Measurements from ENCODE around the gene SPINK5.

Gene SPINK5

DNA sequence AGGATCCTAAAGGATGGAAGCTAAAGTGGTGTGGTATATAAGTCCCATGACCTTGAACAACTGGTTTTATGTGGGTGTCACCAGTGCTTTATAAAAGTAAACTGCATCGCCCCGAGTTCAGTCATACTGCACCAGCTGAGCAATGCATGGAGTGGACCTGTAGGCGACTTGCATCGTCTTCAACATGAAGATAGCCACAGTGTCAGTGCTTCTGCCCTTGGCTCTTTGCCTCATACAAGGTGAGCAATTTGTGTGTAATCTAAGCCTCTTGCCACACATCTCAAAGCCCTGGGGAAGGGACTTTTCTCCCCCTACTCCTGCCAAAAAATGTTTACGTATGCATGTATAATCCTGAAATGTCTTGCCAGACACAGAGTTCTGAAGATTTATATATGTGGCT lies at the start of gene SPINK5:
TSS of gene SPINK5 (plus strand) at position 120 of the 400 bp plus-strand sequence. CDS start at position 185, 65 bp downstream.
- TF ChIP-seq CTCF (IDR thresholded peaks at IDR 0.05; ENCODE audit: low read depth, low read length, missing control alignments): no peak

DNA sequence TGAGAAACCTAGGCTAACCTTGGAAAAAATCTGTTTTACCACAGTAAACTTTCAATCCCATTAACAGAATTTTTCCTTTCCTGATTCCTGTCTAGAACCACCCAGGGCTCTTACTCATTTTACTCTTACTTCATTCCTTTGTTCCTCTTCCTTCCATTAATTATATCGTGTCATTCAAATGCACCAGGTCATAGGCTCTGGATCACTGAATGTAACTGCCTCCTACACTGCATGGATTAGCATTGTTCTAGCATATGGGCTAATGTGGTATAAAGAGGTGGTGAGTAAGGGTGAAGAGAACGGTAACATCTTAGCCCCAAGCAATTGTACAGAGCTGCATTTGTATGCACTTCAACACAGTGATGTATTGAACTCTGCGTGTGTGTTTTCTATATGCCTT lies 49.5 kb upstream of the SPINK5 start:
- DNase-seq (ENCODE audit: extremely low read depth, low read depth): no peak
- no peak for TF ChIP-seq CTCF (IDR thresholded peaks at IDR 0.05; ENCODE audit: low read depth, low read length, missing control alignments)
- H3K4me3 ChIP-seq (replicated peaks; ENCODE audit: low read depth, low read length): no peak overlapping the region

More for the DNA sequence above, at the start of gene SPINK5:
- no peak for DNase-seq (ENCODE audit: extremely low read depth, low read depth)
- H3K4me3 ChIP-seq (replicated peaks; ENCODE audit: low read depth, low read length): no peak within 1 kb of the TSS

GRCh38 chr5:148020257-148020988 lies 43.4 kb upstream of the SPINK5 start:
- no peak overlapping the region for H3K4me3 ChIP-seq (replicated peaks; ENCODE audit: low read depth, low read length)
- no peak for DNase-seq (ENCODE audit: extremely low read depth, low read depth)
- TF ChIP-seq CTCF (IDR thresholded peaks at IDR 0.05; ENCODE audit: low read depth, low read length, missing control alignments): no peak

DNA sequence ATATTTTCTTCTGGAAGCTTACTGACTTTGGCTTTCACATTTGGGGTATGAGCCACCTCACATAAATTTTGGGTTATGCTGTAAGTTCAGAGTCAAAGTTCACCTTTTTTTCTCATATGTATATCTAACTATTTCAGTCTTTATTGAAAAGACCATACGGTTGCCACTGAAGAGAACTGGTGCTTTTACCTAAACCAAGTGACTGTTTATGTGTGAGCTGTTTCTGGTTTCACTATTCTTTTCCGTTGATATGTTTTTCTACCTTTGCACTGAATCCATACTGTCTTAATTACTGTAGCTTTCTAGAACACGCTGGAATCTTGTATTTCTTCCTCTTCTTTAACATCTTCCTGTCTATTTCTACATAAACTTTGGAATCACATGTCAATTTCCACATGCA lies 36.3 kb upstream of the SPINK5 start:
- H3K4me3 ChIP-seq (replicated peaks; ENCODE audit: low read depth, low read length): no peak overlapping the region
- TF ChIP-seq CTCF (IDR thresholded peaks at IDR 0.05; ENCODE audit: low read depth, low read length, missing control alignments): no peak

GRCh38 chr5:148029131-148029530 lies 34.6 kb upstream of the SPINK5 start:
- TF ChIP-seq CTCF (IDR thresholded peaks at IDR 0.05; ENCODE audit: low read depth, low read length, missing control alignments): no peak
- no peak overlapping the region for H3K4me3 ChIP-seq (replicated peaks; ENCODE audit: low read depth, low read length)
- DNase-seq (ENCODE audit: extremely low read depth, low read depth): no peak

More for the DNA sequence above, 36.3 kb upstream of the SPINK5 start:
- no peak for DNase-seq (ENCODE audit: extremely low read depth, low read depth)

- TF ChIP-seq CTCF (IDR thresholded peaks at IDR 0.05; ENCODE audit: low read depth, low read length, missing control alignments): no peak
- H3K4me3 ChIP-seq (replicated peaks; ENCODE audit: low read depth, low read length): no peak overlapping the region
- no peak for DNase-seq (ENCODE audit: extremely low read depth, low read depth)
Observed at GRCh38 chr5:148033134-148033533, 30.6 kb upstream of the SPINK5 start.

DNA sequence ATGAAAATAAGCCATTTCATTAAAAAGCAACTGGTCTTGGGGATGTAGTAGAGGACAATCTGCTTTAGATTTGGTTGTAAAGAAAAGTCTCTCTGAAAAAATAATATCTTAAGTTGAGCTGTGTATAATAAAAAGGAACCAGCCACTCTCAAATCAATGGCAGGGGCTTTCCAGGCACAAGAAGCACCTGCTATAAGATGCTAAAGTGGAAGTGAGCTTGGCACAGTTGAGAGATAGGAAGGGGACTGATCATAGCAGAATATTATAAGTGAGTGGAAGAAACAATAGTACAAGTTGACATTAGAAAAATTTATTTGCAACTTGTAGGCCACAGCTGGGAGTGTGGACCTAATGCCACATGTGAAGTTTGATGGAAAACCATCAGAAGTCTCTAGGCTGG lies 28.1 kb upstream of the SPINK5 start:
- no peak overlapping the region for H3K4me3 ChIP-seq (replicated peaks; ENCODE audit: low read depth, low read length)
- no peak for TF ChIP-seq CTCF (IDR thresholded peaks at IDR 0.05; ENCODE audit: low read depth, low read length, missing control alignments)
- DNase-seq (ENCODE audit: extremely low read depth, low read depth): no peak
